ENCODE results near the gene PCGF5.

DNA sequence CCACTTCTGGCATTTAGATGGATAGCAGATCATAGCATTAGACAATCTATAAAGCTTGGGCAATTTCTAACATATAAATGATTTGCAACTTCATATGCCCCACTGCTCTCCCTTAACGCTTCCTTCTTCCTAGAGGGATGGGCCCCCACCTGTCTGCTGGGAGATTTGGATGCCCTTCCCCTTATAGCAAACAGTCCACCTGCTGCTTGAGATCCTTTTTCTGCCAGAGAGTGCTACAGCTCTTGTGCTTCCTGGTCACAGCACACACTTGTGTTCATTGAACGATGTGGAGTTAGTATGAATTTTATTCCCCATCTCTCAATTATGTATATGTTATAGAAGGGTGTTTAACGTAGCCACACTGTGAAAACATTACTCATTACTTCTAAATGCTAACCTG lies 10.4 kb upstream of the PCGF5 start:
- TF ChIP-seq, protein P1, sequence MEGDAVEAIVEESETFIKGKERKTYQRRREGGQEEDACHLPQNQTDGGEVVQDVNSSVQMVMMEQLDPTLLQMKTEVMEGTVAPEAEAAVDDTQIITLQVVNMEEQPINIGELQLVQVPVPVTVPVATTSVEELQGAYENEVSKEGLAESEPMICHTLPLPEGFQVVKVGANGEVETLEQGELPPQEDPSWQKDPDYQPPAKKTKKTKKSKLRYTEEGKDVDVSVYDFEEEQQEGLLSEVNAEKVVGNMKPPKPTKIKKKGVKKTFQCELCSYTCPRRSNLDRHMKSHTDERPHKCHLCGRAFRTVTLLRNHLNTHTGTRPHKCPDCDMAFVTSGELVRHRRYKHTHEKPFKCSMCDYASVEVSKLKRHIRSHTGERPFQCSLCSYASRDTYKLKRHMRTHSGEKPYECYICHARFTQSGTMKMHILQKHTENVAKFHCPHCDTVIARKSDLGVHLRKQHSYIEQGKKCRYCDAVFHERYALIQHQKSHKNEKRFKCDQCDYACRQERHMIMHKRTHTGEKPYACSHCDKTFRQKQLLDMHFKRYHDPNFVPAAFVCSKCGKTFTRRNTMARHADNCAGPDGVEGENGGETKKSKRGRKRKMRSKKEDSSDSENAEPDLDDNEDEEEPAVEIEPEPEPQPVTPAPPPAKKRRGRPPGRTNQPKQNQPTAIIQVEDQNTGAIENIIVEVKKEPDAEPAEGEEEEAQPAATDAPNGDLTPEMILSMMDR (IDR thresholded peaks at IDR 0.05 in 2 of 3, conservative IDR thresholded peaks at IDR 0.05 in 1 of 3; ENCODE audit: control insufficient read depth in 2 of 3, extremely low read depth in 1 of 3, insufficient read depth in 1 of 3, low read depth in 3 of 3, low read length in 3 of 3) = no peak
- TF ChIP-seq EZH2 (IDR thresholded peaks at IDR 0.05; ENCODE audit: borderline replicate concordance, control insufficient read depth, low read depth, low read length) (no peak), CHD4 (IDR thresholded peaks at IDR 0.05) (no peak), ESRRA (IDR thresholded peaks at IDR 0.05; ENCODE audit: low read length) (no peak), CEBPB (IDR thresholded peaks at IDR 0.05; ENCODE audit: borderline replicate concordance in 1 of 2, low read depth in 2 of 2, low read length in 2 of 2) (no peak), PAX5 (IDR thresholded peaks at IDR 0.05; ENCODE audit: borderline replicate concordance, low read depth, low read length) (no peak), SIN3A (IDR thresholded peaks at IDR 0.05; ENCODE audit: low read depth, low read length) (no peak), MXI1 (IDR thresholded peaks at IDR 0.05; ENCODE audit: low read depth, low read length) (no peak), ZSCAN29 (IDR thresholded peaks at IDR 0.05) (no peak), POLR2AphosphoS5 (IDR thresholded peaks at IDR 0.05; ENCODE audit: low read length) (no peak), JUNB (IDR thresholded peaks at IDR 0.05) (no peak), TAF1 (IDR thresholded peaks at IDR 0.05; ENCODE audit: borderline replicate concordance, low read depth, low read length) (no peak), EP300 (IDR thresholded peaks at IDR 0.05; ENCODE audit: borderline replicate concordance in 1 of 2, control insufficient read depth in 1 of 2, low read depth in 2 of 2, low read length in 2 of 2) (no peak)
- TF ChIP-seq, protein P2, sequence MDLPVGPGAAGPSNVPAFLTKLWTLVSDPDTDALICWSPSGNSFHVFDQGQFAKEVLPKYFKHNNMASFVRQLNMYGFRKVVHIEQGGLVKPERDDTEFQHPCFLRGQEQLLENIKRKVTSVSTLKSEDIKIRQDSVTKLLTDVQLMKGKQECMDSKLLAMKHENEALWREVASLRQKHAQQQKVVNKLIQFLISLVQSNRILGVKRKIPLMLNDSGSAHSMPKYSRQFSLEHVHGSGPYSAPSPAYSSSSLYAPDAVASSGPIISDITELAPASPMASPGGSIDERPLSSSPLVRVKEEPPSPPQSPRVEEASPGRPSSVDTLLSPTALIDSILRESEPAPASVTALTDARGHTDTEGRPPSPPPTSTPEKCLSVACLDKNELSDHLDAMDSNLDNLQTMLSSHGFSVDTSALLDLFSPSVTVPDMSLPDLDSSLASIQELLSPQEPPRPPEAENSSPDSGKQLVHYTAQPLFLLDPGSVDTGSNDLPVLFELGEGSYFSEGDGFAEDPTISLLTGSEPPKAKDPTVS (IDR thresholded peaks at IDR 0.05; ENCODE audit: low read depth, low read length) = no peak

Measured in GM12878 (cell line).